HCT116 (cell line): ENCODE results near the gene DOC2A.

ENCODE experiments used
- POLR2A ChIP-seq: IDR thresholded peaks from 2 replicates; pipeline ENCODE4 v1.7.0; 2011; ENCODE audit warnings: borderline replicate concordance; ENCODE audit not compliant: insufficient read depth, insufficient read length; ENCODE audit errors: extremely low read depth
- RAD21 ChIP-seq: IDR thresholded peaks from 2 replicates; pipeline ENCODE4 v1.6.1; 2012; ENCODE audit warnings: low read depth, mild to moderate bottlenecking
- TF ChIP-seq, protein P1 (sequence below), 3 experiments: fragments of 200-600 bp in 1 of 3; sonication (generic) in 1 of 3; IDR thresholded peaks in 2 of 3; conservative IDR thresholded peaks in 1 of 3; 2 replicates each; pipeline ENCODE4 v1.5.1; 2012 to 2017; ENCODE audit warnings: low read depth in 2 of 3, low read length in 2 of 3, antibody characterized with exemption in 1 of 3, borderline replicate concordance in 1 of 3, control low read depth in 1 of 3, mild to moderate bottlenecking in 1 of 3, mixed read lengths in 1 of 3, mixed run types in 1 of 3, moderate library complexity in 1 of 3; ENCODE audit not compliant: insufficient read depth in 1 of 3
- TF ChIP-seq, protein P2 (sequence below): IDR thresholded peaks from 2 replicates; pipeline ENCODE4 v1.6.1; 2012

DNA sequence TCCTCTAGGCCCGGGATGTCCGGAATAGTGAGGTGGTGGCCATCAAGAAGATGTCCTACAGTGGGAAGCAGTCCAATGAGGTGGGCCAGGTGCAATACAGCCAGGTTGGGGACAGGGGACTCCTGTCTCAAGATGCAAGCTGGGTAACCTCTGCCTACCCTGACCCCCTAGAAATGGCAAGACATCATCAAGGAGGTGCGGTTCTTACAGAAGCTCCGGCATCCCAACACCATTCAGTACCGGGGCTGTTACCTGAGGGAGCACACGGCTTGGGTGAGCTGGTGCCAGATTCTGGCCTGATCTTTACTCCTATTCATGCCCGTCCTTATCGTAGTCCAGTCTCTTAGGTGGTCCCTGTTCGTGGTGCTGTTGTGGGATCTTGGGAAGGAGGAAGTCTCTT, 32.7 kb downstream of the DOC2A start:
- TF ChIP-seq, protein P1, sequence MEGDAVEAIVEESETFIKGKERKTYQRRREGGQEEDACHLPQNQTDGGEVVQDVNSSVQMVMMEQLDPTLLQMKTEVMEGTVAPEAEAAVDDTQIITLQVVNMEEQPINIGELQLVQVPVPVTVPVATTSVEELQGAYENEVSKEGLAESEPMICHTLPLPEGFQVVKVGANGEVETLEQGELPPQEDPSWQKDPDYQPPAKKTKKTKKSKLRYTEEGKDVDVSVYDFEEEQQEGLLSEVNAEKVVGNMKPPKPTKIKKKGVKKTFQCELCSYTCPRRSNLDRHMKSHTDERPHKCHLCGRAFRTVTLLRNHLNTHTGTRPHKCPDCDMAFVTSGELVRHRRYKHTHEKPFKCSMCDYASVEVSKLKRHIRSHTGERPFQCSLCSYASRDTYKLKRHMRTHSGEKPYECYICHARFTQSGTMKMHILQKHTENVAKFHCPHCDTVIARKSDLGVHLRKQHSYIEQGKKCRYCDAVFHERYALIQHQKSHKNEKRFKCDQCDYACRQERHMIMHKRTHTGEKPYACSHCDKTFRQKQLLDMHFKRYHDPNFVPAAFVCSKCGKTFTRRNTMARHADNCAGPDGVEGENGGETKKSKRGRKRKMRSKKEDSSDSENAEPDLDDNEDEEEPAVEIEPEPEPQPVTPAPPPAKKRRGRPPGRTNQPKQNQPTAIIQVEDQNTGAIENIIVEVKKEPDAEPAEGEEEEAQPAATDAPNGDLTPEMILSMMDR (IDR thresholded peaks at IDR 0.05 in 2 of 3, conservative IDR thresholded peaks at IDR 0.05 in 1 of 3; ENCODE audit: borderline replicate concordance in 1 of 3, insufficient read depth in 1 of 3, low read depth in 2 of 3, low read length in 2 of 3) = no peak
- no peak for TF ChIP-seq POLR2A
- TF ChIP-seq, protein P2, sequence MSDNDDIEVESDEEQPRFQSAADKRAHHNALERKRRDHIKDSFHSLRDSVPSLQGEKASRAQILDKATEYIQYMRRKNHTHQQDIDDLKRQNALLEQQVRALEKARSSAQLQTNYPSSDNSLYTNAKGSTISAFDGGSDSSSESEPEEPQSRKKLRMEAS = no peak
- TF ChIP-seq RAD21 = no peak
